ENCODE measurements around the gene UBE3B.

The UBE3B gene

GRCh38 chr12:109583733-109584132, 106.3 kb downstream of the UBE3B start:
- Histone ChIP-seq H3K23ac (ENCODE audit: low read length in 2 of 2) (no peak overlapping the region), H3K4me2 (ENCODE audit: low read length, poor library complexity, severe bottlenecking) (no peak overlapping the region), H2AK5ac (ENCODE audit: low read length, severe bottlenecking) (no peak overlapping the region), H3K36me3 (ENCODE audit: control insufficient read depth in 1 of 2, insufficient read depth in 2 of 2, low read depth in 1 of 2, low read length in 2 of 2) (peaks cover 64 to 65% of the 10 kb centered on the region in 2 experiments), H2BK12ac (ENCODE audit: low read length in 2 of 2) (no peak overlapping the region), H3K4me1 (ENCODE audit: control insufficient read depth, insufficient read depth, low read depth, low read length) (peaks cover 4% of the 10 kb centered on the region), H3K18ac (ENCODE audit: low read depth in 1 of 2, low read length in 2 of 2) (no peak overlapping the region), H2AFZ (ENCODE audit: low read depth, low read length) (no peak overlapping the region), H3K14ac (ENCODE audit: low read length in 2 of 2) (no peak overlapping the region), H3K9ac (ENCODE audit: low read length) (no peak overlapping the region), H2BK15ac (ENCODE audit: low read depth, poor library complexity, severe bottlenecking) (no peak overlapping the region), H3K79me1 (replicated peaks; ENCODE audit: low read length, poor library complexity, severe bottlenecking) (peaks cover 2% of the 10 kb centered on the region), H3K27ac (ENCODE audit: low read length, poor library complexity, severe bottlenecking) (no peak overlapping the region), H3K4me3 (ENCODE audit: insufficient read depth in 1 of 2, low read depth in 1 of 2, low read length in 2 of 2) (no peak overlapping the region), H3K9me3 (ENCODE audit: control insufficient read depth, low read length) (no peaks in the 10 kb centered on the region), H2BK120ac (ENCODE audit: low read depth, low read length) (no peak overlapping the region), H3K4ac (ENCODE audit: low read depth in 1 of 2, low read length in 2 of 2) (no peak overlapping the region), H2BK5ac (ENCODE audit: low read depth, low read length, poor library complexity, severe bottlenecking) (no peak overlapping the region), H4K91ac (ENCODE audit: low read length) (no peak overlapping the region), H4K8ac (ENCODE audit: low read length) (no peak overlapping the region), H3K27me3 (ENCODE audit: control insufficient read depth in 1 of 2, insufficient read depth in 1 of 2, low read length in 2 of 2) (no peaks in the 10 kb centered on the region)
- DNase-seq = no peak
- 100% methylated on average over 1 of the region's 2 CpGs for whole genome bisulfite sequencing

Measured in mesenchymal stem cell (in vitro differentiated cells and primary cell).